ENCODE measurements around the gene NTPCR. TPM values are rescaled to one million over a fixed set of nuclear protein-coding genes. Genes with fewer than 3 reads are reported as not detected.
"Not testable (repeated sequence)": the region's sequence is repeated elsewhere in the genome, so short reads cannot be mapped to it uniquely, and the experiment has no call there.

Gene NTPCR
- total RNA-seq, 1 donor from 2014 or later: 53.5 TPM

DNA sequence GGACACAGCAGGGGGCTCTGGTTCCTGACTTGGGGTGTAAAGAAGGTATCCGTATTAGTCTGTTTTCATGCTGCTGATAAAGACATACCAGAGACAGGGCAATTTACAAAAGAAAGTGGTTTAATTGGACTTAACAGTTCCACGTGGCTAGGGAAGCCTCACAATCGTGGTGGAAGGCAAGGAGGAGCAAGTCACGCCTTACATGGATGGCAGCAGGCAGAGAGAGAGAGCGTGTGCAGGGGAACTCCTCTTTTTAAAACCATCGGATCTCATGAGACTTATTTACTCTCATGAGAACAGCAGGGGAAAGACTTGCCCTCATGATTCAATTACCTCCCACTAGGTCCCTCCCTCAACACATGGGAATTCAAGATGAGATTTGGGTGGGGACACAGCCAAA lies 23.2 kb upstream of the NTPCR start:
- DNase-seq (ENCODE audit: low spot score): not testable (repeated sequence)

DNA sequence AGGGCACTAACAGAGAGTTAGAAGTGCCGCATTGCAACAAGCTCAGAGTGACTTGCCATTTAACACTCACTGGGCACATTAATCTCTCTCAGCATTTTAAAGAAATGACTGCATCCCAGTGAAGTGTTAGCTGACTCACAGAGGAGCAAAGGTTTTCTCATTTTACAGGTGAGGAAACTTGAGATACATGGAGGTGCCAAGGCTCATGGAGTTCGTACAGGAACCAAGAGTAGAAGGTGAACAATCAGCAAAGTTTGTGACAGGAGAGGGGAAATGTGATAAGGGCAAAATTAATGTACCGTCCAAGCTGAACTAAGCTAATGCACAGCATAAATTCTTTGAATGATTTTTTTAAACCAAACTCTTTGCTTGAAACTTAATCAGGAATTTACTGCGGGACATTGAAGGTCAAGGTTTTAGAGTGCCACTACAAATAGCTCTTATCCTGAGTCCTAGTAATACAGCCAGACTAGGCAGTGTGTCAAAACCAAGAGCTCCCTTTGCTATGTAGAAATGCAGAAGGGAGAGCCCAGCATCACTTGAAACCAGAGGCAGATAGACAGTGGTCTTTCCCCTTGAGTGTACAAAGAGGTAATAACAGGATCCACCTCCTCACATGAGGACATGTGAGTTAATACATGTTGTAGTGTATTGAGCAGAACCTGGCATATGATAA lies 22.4 kb upstream of the NTPCR start:
- no peak for DNase-seq (ENCODE audit: low spot score)

DNA sequence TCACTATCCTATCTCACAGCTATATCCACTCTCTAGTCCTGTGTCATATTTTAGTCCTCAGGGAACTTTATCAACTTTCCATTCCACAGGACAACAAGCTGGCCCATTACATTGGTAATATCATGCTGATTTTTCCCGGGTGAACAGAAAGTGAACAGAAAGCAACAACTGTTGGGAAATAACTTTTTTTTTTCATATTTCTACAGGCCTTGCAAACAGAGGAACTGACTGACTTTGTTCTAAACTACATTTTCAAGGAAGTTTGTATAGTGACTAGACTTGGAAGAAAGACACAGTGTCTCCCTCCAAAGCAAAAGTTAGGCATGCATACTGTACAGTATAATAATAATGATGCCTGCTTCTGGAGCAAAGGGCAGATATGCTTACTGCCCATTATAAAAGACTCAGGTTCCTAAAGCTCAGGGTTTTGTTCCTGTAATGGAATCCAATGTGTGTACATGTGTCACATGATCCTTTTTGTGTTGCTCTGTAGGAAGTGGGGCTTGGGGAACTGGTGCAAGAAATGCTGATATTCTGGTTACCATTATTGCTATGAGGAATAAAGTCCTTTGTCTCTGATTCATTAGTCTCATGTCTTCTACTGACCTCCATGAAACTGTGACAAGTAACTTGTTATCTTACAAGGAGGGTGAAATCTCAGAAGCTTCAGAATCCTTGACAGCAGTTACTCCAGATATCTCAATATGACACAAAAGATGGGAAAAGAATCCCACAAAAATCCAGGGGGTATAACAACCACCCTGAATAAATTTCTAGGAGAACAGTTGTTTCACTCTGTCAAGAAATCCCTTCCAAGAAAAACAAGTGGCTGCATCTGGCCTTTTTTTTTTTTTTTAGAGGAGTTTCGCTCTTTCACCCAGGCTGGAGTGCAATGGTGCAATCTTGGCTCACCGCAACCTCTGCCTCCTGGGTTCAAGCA lies 17.7 kb upstream of the NTPCR start:
- no peak for DNase-seq (ENCODE audit: low spot score)

DNA sequence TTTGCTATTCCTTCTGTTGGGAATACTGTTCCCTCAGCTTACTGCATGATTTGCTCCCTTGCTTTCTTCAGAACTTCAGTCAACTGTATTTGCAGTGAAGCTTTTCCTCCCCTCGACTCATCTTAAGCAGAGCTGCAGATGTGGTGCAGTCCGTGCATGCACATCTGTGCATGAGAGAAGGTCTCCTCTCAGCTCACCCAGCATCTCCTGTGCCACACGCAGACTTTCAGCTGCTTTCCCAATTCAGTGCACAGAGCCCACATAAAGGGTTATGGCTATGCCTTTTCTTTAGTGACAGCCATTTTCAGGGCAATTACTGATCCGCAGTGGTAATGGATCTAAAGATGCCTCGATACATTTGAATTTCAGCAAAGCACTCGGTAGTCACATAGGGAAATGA lies 13.5 kb upstream of the NTPCR start:
- DNase-seq (ENCODE audit: low spot score): no peak

DNA sequence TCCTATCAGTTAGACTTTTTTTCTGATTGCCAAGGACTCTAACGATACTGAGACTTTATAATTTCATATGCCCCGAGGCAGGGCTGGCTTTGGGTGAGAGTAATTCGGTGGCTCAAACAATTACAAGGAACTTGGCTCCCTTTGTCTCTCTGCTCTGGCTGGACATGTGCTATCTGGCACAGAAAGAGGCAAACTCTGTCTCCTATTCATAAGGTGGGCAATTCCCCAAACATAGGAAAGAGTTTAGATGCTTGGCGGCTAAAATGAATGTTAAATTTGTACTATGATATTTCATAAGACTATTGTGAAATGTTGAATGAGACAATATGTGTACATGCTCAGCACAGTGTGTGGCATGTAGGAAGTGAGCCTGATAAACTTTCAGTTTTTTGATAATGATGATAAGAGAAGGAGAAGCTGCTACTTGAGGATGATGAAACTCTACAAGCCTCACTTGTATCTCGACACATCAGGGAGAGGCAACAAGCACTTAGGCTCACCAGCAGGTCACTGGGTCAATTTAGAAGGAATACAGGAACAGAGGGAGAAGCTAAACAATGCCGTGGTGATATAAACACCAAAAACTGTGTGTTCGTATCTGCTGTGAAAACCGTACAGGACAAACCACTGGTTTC lies 12.6 kb upstream of the NTPCR start:
- DNase-seq (ENCODE audit: low spot score): no peak

DNA sequence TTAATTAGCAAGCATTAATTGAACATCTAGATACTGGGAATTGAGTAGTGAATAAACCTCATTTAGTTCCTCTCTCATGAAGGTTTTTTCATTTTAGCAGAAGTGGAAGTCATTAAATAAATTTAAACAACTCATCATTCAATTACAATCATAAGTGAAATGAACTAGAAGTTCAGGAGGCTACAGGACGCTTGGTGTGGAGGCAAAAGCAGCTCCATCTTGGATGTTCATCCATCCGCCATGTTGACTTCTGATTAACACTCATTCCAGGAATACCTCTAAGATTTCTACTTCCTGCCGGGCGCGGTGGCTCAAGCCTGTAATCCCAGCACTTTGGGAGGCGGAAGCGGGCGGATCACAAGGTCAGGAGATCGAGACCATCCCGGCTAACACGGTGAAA lies 11.5 kb upstream of the NTPCR start:
- DNase-seq (ENCODE audit: low spot score): no peak

DNA sequence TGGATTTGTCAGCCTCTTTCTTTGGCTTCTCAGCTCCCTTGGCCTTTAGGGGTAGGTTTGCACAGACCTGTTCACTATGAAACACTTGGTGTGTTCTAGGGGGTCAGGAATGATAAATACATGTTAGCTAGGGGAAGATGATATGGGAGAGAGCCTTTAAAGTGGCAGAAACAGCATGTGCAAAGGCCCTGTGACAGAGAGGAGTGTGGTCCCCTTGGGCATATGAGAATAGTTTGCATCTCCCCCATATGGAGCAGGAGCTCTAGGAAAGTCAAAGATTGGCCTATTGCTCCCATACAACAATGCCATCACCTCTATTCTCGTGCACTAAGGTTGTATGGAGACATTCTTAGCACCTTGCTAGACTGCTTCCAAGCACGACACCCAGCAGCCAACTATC lies 10.7 kb upstream of the NTPCR start:
- no peak for DNase-seq (ENCODE audit: low spot score)

DNA sequence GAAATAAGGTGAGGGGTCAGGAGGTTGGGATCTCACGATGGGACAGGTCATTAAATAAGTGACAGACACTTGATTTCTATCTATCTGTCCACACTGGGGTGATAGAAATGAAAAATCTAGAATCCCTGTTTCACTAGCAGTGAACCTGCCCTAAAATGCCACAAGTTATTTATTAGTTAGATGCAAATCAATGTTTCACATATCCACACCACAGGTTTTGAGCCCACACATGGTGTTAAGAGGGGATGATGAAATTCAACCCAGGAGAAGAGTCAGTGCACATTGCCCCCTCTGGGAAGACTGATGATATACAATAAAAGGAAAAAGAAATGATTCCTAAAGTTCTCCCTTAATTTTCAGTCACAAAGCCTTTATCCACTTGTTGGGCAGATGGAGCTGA lies 10.1 kb upstream of the NTPCR start:
- DNase-seq (ENCODE audit: low spot score): no peak

DNA sequence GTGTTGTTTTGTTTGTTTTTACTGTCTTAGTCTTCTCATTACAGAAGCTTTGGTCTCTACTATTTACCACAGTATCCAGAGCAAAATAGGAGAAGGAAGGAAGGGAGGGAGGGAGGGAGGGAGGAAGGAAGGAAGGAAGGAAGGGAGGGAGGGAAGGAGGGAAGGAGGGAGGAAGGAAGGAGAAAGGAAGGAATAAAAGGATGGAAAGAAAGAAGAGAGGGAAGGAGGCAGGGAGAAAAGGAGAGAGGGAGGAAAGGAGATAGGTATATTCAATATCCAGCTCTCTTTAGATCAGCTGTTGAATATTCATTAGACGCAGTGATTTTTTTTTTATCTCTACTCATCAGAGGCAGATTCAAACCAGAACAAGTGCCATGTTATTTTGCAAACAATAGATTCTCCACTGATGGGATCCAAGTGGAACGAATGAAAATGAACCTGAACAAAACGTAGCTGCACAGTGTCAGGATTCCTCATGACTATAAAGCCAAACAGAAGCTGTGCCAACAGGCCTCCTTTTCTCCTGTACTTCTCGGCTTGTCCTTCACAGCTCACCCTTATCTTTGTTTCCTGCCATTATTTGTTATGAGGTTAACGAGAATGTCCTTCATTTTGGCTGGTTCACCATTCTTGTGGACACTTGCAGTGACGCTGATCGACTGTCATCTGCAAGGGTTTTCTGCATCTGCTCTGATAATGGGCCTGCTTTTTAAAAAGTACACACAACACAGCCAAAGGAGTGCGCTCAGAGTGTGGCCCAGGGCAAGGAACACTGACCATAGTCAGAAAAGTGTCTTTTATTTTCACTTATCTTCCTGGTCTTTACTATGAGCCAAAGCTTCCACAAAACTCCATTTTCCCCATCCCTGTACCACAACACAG lies 7.8 kb upstream of the NTPCR start:
- DNase-seq (ENCODE audit: low spot score): no peak

DNA sequence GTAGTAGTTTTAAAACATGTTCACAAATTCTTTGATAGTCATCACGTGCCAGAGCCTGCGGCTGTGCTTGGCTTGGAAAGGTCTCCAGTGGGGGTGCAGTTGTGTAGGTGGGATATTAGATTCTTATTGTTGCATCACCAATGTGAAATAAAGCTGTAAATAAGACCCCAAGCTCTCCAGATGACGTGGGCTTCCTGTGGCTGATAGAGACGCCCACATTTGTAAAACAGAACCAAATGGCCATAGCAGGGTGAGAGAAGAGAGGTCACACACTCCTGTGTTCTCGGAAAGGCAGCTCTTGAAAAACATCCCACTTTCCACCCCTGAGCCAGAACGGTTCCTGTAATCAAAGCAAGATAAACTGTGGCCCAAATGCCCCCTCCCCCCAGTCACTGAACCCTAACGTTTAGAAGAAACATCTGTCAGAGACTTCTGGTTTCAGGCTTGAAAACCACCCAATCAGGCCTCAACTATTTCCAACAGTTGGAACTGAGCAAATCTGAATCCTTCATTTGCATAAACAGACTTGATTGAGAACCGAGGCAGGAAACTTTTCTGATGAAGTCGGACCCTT lies 6.6 kb upstream of the NTPCR start:
- no peak for DNase-seq (ENCODE audit: low spot score)

DNA sequence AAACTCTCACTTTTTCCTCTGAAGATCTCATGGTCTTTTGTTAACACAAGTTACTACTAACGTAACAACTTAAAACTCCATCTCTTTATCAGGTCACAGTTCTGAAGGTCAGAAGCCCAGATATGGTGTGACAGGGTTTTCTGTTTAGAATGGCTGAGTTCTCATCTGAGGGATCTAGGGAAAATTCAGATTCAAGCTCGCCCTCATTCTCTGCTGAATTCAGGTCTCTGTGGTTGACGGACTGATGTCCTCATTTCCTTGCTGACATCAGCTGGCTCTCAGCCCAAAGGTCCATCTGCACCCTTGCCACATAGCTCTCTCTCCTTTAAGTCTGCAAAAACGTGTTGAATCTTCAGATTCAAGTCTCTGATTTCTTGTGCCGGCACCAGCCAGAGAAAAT lies 6.1 kb upstream of the NTPCR start:
- DNase-seq (ENCODE audit: low spot score): no peak

DNA sequence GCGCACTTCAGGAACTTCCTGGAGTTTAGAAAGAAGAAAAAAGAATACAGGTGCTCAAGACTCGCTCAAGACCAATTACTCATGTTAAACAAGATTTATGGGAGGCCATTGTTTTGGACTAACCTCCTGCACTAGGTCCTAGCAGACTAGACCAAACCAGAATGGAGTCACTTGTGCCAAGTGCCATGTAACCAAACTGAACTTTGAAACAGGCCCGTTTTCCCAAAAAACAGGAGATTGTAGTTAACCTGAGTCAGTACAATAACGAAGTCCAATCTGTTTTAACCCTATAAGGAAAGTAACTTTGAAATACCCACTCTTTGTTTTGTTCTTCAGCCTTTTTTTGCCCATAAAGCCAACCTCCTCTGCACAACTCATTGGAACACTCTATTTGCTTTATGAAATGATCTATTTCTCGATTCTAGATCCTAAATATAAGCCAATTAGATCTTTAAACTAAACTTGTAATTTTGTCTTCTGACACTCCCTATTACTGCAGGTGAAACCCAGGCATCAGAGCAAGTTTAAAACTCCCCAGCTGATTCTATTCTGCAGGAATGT lies 695 bp upstream of the NTPCR start:
- DNase-seq (ENCODE audit: low spot score): no peak

DNA sequence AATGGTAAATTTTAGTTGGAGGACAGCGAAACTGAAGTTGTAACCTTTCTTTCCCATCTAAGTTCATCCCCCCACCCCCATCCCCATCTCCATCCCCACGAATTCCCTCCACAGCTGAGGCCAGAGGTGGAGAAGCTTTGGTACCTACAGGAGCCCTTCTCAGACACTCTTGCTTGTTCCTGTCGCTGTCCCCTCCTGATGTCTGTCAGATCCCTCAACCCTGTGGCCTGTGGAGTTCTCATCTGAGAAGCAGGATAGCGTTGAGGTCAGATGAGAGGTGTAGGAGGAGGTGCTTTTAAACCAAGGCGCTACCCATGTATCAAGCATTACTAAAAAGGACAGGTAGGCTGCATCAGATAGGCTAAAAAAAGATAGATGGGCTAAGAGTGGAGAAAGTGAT lies 769 bp downstream of the NTPCR start:
- DNase-seq (ENCODE audit: low spot score): no peak

DNA sequence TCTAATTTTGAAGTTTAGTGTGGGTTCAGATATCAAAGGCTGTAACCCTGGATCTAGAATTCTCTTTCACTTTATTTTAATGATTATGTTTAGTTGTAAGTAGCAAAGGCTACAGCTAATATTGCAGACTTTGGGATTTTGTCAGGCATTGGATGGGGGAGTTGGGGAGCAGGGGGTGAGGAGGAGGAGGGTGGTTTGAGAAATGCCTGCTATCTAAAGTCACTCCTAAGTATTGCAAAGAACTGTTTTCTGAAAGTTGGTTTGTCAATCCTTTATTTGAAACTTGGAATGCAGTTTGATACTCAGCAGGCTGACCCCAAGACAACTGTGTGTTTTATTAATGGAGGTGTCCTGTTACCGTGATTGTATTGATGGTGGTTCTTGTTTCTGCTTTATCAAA lies 1.2 kb downstream of the NTPCR start:
- DNase-seq (ENCODE audit: low spot score): no peak

DNA sequence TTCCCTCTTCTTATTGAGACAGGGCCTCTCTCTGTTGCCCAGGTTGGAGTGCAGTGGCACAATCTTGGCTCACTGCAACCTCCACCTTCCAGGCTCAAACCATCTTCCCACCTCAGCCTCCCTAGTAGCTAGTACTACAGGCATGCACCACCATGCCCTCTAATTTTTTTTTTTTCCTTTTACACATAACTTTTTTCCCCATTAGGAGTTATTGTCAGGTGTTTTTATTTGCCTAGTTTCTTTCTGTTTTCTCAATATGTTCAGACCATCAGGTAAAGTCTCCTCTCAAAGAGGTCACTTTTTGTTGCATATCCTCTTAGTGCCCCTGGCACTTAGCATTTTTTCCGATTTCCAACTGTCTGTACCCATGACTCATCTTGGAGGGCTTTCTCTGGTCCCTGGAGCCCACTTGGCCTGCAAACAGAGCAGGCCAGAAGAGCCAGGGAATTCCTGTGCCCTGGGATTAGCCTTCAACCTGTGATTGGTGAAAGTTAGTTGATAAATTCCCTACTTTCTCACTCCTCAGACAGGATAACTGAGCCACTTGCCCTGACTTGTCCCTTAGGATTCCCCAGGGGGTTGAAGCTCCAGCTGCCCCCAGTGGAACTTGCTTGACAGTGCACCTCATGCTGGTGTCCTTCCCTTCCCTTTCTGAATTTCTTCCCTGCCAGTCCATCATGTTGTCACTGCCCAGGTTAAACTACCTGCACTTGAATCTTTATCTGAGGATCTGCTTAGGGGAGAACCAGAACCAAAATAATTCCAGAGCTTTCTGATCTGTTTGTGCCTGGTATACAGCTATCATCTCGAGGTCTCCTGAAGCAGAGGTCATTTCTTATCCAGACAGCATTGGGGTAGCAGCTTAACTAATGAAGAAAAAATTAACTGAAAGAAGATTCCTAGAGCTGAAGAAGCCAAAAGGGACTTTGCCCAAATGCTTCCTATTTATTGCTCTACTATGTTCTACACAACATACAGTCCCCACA lies 2.4 kb downstream of the NTPCR start:
- no peak for DNase-seq (ENCODE audit: low spot score)

DNA sequence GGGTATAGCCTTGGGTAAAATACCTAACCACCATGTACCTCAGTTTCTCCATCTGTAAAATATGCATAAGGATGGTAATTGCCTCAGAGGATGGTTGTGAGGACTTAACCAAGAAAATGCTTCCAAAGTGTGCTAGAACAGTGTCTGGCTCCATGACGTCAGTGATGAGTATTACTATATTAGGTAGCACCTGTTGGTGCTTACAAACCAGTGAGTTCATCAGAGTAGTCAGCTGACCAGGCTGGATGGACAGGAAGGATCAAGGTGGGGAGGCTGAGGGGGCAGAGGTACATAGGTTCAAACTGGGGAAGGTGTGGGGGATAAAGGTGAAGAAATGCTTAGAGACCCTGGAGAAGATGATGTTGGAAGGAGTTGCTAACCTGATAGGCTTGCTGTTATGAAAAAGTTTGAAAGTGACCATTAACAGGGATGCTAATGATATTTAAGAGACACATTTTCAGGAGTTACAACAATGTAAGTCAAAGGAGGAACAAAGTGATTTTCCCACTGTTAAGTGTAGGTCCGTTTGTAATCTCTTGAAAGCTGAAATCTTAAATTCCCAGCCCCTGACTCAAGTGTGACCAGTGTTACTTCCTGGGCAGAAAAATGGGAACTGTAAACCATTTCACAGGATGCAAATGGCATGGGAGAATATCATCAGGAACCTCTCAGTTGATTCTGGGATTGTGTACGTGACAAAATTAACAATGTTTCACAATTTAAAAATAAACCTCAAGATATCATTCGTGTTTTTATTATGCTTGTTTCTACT lies 4.4 kb downstream of the NTPCR start:
- no peak for DNase-seq (ENCODE audit: low spot score)

DNA sequence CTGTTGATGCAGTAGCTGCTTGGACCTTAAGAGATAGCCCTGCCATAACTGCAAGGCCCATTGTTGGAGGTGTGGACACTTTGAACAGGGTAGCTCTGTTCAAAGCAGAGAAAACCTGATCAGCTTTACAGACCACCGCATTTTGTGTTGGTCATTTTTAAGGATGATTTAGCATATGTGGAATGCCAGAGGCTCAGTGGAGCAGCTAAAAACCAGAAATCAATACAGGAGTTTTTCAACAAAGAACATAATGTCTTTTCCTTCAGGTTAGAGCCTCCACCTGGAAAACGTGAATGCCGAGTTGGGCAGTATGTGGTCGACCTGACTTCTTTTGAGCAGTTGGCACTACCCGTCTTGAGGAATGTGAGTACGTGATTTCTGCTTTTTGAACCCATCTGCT lies 5.7 kb downstream of the NTPCR start:
- no peak for DNase-seq (ENCODE audit: low spot score)

DNA sequence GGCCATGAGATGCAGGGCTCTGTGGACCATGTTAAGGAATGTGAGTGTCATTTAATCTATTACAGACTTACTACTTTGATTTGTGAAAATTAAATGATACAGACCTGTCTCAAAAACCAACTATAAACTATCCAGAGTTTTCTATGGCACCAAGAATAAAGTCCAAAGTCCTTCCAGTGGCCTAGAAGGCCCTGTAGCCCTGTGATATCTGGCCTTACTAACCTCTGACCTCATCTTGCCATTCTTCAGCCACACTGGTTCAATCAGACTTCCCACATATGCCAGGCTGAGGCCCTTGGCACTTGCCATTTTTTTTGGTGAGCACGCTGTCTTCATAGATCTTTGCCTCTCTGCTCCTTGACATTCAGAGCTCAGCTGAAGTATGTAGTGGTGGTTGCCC lies 7.7 kb downstream of the NTPCR start:
- no peak for DNase-seq (ENCODE audit: low spot score)

Measured in mucosa of gallbladder (tissue), 1 donor.